Mesenteric fat pad (tissue), 1 donor: Measurements from ENCODE around the gene ACSM3. TPM values are rescaled to one million over a fixed set of nuclear protein-coding genes. Genes with fewer than 3 reads are reported as not detected.
A peak's percentile ranks its signal among the peaks of the same experiment; 100 is the strongest.
"Not testable (repeated sequence)": the region's sequence is repeated elsewhere in the genome, so short reads cannot be mapped to it uniquely, and the experiment has no call there.

Experiments
- DNase-seq: peaks from one replicate; pipeline ENCODE4 v3.0.0-alpha.2; 2020; ENCODE audit warnings: low spot score
- long read RNA-seq: library from polyadenylated mRNA; unstranded; transcript quantifications from one replicate; pipeline ENCODE4 v2.0.0, GENCODE V29; 2020
- total RNA-seq: library from RNA; stranded (reverse); fragmentation: NEBNext Ultra II Directional; extraction: Animal tissue kit (Norgen Biotek cat#: 25700); gene quantifications from one replicate; pipeline ENCODE4 v1.2.1, GENCODE V29; 2021
- donor health status: DM: yes; HTN: yes; CAD: no.

Gene ACSM3
- total RNA-seq: 1.3 TPM
- long read RNA-seq, partial matches to known transcripts: 0 of 7 reads
- long read RNA-seq, other reads (novel, unspliced or antisense): 5 of 7 reads

- no peak for DNase-seq
These were observed at the start of gene ACSM3 for GRCh38 chr16:20763461-20764232. TSS of gene ACSM3 (plus strand) at chr16:20764014. CDS start at chr16:20770035, 6,021 bp downstream.

GRCh38 chr16:20717718-20718117, 46.1 kb upstream of the ACSM3 start:
- DNase-seq: not testable (repeated sequence)

GRCh38 chr16:20720251-20720650, 43.6 kb upstream of the ACSM3 start:
- DNase-seq: no peak

- DNase-seq: no peak
These were observed 37.2 kb upstream of the ACSM3 start for GRCh38 chr16:20726661-20727060.

GRCh38 chr16:20727181-20727580, 36.6 kb upstream of the ACSM3 start:
- no peak for DNase-seq

GRCh38 chr16:20729141-20729540, 34.7 kb upstream of the ACSM3 start:
- no peak for DNase-seq

- no peak for DNase-seq
These were observed 29.8 kb upstream of the ACSM3 start for GRCh38 chr16:20734056-20734455.

GRCh38 chr16:20734782-20735181, 29.0 kb upstream of the ACSM3 start:
- no peak for DNase-seq

- no peak for DNase-seq
These were observed 28.3 kb upstream of the ACSM3 start for GRCh38 chr16:20735490-20735889.

- DNase-seq: no peak
These were observed 23.6 kb upstream of the ACSM3 start for GRCh38 chr16:20740007-20740883.

- DNase-seq: peak; percentile 97
These were observed 22.8 kb upstream of the ACSM3 start for GRCh38 chr16:20740901-20741521.

GRCh38 chr16:20741554-20742285, 22.1 kb upstream of the ACSM3 start, which contains the start of gene THUMPD1:
TSS of gene THUMPD1 (minus strand) at chr16:20741818. CDS start at chr16:20741739, 79 bp downstream.
- peak; percentile 97 for DNase-seq

- DNase-seq: no peak
These were observed 20.2 kb upstream of the ACSM3 start for GRCh38 chr16:20743591-20743990.

GRCh38 chr16:20744922-20745440, 18.8 kb upstream of the ACSM3 start:
- DNase-seq: no peak

- no peak for DNase-seq
These were observed 17.4 kb upstream of the ACSM3 start for GRCh38 chr16:20746461-20746860.

GRCh38 chr16:20747030-20747816, 16.6 kb upstream of the ACSM3 start:
- no peak for DNase-seq

- no peak for DNase-seq
These were observed 14.3 kb upstream of the ACSM3 start for GRCh38 chr16:20749474-20749873.

- no peak for DNase-seq
These were observed 13.3 kb upstream of the ACSM3 start for GRCh38 chr16:20750558-20750957.

GRCh38 chr16:20753727-20754126, 10.1 kb upstream of the ACSM3 start:
- no peak for DNase-seq

GRCh38 chr16:20755238-20755637, 8.6 kb upstream of the ACSM3 start:
- no peak for DNase-seq
